GM12878 (cell line): Measurements from ENCODE around the gene NCLN. TPM values are rescaled to one million over a fixed set of nuclear protein-coding genes. Genes with fewer than 3 reads are reported as not detected.

Experiments
- ATAC-seq: fragments of 200-7000 bp; cut with Tn5 transposase; 3 replicates; pipeline ENCODE4 v1.9.1; 2020; ENCODE audit warnings: mild to moderate bottlenecking, moderate library complexity
- BruUV-seq: library from RNA; stranded (reverse); fragments of 400-500 nt; replicated peaks from 2 replicates; lab custom pipeline; 2021; lab: Mats Ljungman, UMichigan
- CTCF ChIA-PET: fragments of 300-600 bp; sonication (Branson Sonifier 250); formaldehyde crosslinking; extraction: SDS; loops from one replicate; lab custom pipeline; 2021; ENCODE audit warnings: inconsistent platforms; lab: Yijun Ruan, JAX
- POLR2A ChIA-PET: fragments of 350-600 bp; formaldehyde crosslinking; extraction: SDS; loops from one replicate; lab custom pipeline; 2021; ENCODE audit warnings: inconsistent platforms; lab: Charles Lee
- RAD21 ChIA-PET: fragments of 300-600 bp; sonication (Branson Sonifier 250); formaldehyde crosslinking; loops from one replicate; lab custom pipeline; 2023; ENCODE audit warnings: antibody characterized with exemption; ENCODE audit not compliant: unreplicated experiment; lab: Charles Lee
- SMC1A ChIA-PET: fragments of 300-600 bp; sonication (Branson Sonifier 250); formaldehyde crosslinking; loops from one replicate; lab custom pipeline; 2023; ENCODE audit not compliant: unreplicated experiment, uncharacterized antibody; lab: Charles Lee
- DNase-seq: peaks from one replicate; pipeline ENCODE4 v3.0.0-alpha.2; 2011; ENCODE audit warnings: low read depth, low spot score
- FAIRE-seq: peaks from 3 replicates; lab custom pipeline; 2011; peaks lifted over from hg19 to GRCh38; lab: Jason Lieb, UNC
- H2AFZ ChIP-seq: 2 replicates; pipeline ENCODE4 v1.6.0; 2011; ENCODE audit warnings: low read depth, low read length, control low read depth; ENCODE audit not compliant: control insufficient read depth
- H3K27ac ChIP-seq: 2 replicates; pipeline ENCODE4 v1.5.1; 2011; ENCODE audit warnings: control low read depth; ENCODE audit not compliant: control insufficient read depth, insufficient read depth
- H3K27me3 ChIP-seq, 2 experiments: replicated peaks in 1 of 2; 2 replicates each; pipeline versions ENCODE4 v1.6.0 to v1.6.1; 2011; ENCODE audit warnings: low read length in 1 of 2; ENCODE audit not compliant: control insufficient read depth in 2 of 2, insufficient read depth in 2 of 2
- H3K36me3 ChIP-seq, 2 experiments: 2 replicates each; pipeline ENCODE4 v1.5.1; 2011; ENCODE audit warnings: low read length in 1 of 2; ENCODE audit not compliant: control insufficient read depth in 2 of 2, insufficient read depth in 2 of 2
- H3K4me1 ChIP-seq: 2 replicates; pipeline ENCODE4 v1.6.1; 2011; ENCODE audit warnings: mild to moderate bottlenecking, low read length, moderate library complexity, mixed read lengths; ENCODE audit not compliant: control insufficient read depth, insufficient read depth
- H3K4me2 ChIP-seq: 2 replicates; pipeline ENCODE4 v1.6.0; 2011; ENCODE audit warnings: control low read depth; ENCODE audit not compliant: control insufficient read depth, insufficient read depth
- H3K4me3 ChIP-seq: fragments of 200-600 bp; sonication (generic); 2 replicates; pipeline ENCODE4 v1.5.1; 2016
- H3K79me2 ChIP-seq: 2 replicates; pipeline ENCODE4 v1.6.0; 2011; ENCODE audit warnings: low read length; ENCODE audit not compliant: control insufficient read depth, insufficient read depth
- H3K9ac ChIP-seq: 2 replicates; pipeline ENCODE4 v1.8.0; 2011; ENCODE audit warnings: low read length, control low read depth, mixed read lengths; ENCODE audit not compliant: control insufficient read depth, insufficient read depth
- H3K9me3 ChIP-seq: replicated peaks from 3 replicates; pipeline ENCODE4 v1.5.1; 2011; ENCODE audit warnings: mild to moderate bottlenecking, low read length; ENCODE audit not compliant: control insufficient read depth, insufficient read depth
- H4K20me1 ChIP-seq: 2 replicates; pipeline ENCODE4 v1.6.0; 2011; ENCODE audit not compliant: control insufficient read depth, insufficient read depth
- BHLHE40 ChIP-seq, 2 experiments: fragments of 450-650 bp in 1 of 2; IDR thresholded peaks; 2 replicates each; pipeline ENCODE4 v1.6.1; 2011 to 2017; ENCODE audit warnings: low read depth in 2 of 2, borderline replicate concordance in 1 of 2, improper control_type of control experiment in 1 of 2, low read length in 1 of 2, mild to moderate bottlenecking in 1 of 2
- BMI1 ChIP-seq: fragments of 450-650 bp; IDR thresholded peaks from 2 replicates; pipeline ENCODE4 v1.6.1; 2016; ENCODE audit warnings: mild to moderate bottlenecking, moderate library complexity, borderline replicate concordance
- CUX1 ChIP-seq: IDR thresholded peaks from 2 replicates; pipeline ENCODE4 v1.6.1; 2012; ENCODE audit warnings: improper control_type of control experiment, low read depth, low read length; ENCODE audit not compliant: insufficient replicate concordance
- EGR1 ChIP-seq, 2 experiments: IDR thresholded peaks; 1 replicate in 1 of 2; 2 replicates in 1 of 2; pipeline ENCODE4 v1.6.1; 2011 to 2012; ENCODE audit warnings: low read depth in 2 of 2, low read length in 2 of 2, borderline replicate concordance in 1 of 2, mild to moderate bottlenecking in 1 of 2, moderate library complexity in 1 of 2
- HDAC6 ChIP-seq: fragments of 200-600 bp; sonication (generic); IDR thresholded peaks from one replicate; pipeline ENCODE4 v1.8.0; 2017; ENCODE audit warnings: antibody characterized with exemption; ENCODE audit not compliant: unreplicated experiment
- IKZF1 ChIP-seq: fragments of 450-650 bp; conservative IDR thresholded peaks from 2 replicates; pipeline ENCODE4 v1.6.1; 2017; ENCODE audit warnings: antibody characterized with exemption, mild to moderate bottlenecking
- MAX ChIP-seq: IDR thresholded peaks from 2 replicates; pipeline ENCODE4 v1.6.1; 2012; ENCODE audit warnings: low read depth, low read length, improper control_type of control experiment
- MTA2 ChIP-seq: fragments of 450-650 bp; IDR thresholded peaks from 2 replicates; pipeline ENCODE4 v1.6.1; 2016; ENCODE audit warnings: low read depth, mild to moderate bottlenecking, moderate library complexity
- MYC ChIP-seq: IDR thresholded peaks from 2 replicates; pipeline ENCODE4 v1.6.1; 2011; ENCODE audit warnings: mild to moderate bottlenecking, low read length, moderate library complexity, inconsistent platforms; ENCODE audit not compliant: insufficient read depth, insufficient replicate concordance, insufficient read length, severe bottlenecking
- NBN ChIP-seq: fragments of 450-650 bp; IDR thresholded peaks from 2 replicates; pipeline ENCODE4 v1.6.1; 2016
- NR2C2 ChIP-seq: IDR thresholded peaks from 2 replicates; pipeline ENCODE4 v1.6.1; 2011; ENCODE audit warnings: borderline replicate concordance, low read depth; ENCODE audit not compliant: control insufficient read depth, insufficient read length
- POLR2AphosphoS5 ChIP-seq: IDR thresholded peaks from 2 replicates; pipeline ENCODE4 v1.6.1; 2011; ENCODE audit warnings: mild to moderate bottlenecking, low read length, inconsistent platforms
- RFX5 ChIP-seq: IDR thresholded peaks from 2 replicates; pipeline ENCODE4 v1.6.1; 2011; ENCODE audit warnings: low read depth, low read length, improper control_type of control experiment
- SRF ChIP-seq, 2 experiments: IDR thresholded peaks; 2 replicates each; pipeline ENCODE4 v1.6.1; 2011; ENCODE audit warnings: low read depth in 2 of 2, low read length in 2 of 2, mild to moderate bottlenecking in 1 of 2, moderate library complexity in 1 of 2
- TARDBP ChIP-seq: IDR thresholded peaks from 2 replicates; pipeline ENCODE4 v1.6.1; 2016; ENCODE audit warnings: borderline replicate concordance
- WGBS: methylation state at CpG from one replicate; pipeline ENCODE4 v1.1.6; 2016; ENCODE audit warnings: low lambda C conversion rate; ENCODE audit not compliant: insufficient replicate concordance, insufficient coverage; ENCODE audit errors: missing lambda C conversion rate; 5-methylcytosine and 5-hydroxymethylcytosine counted together
- in situ Hi-C: fragments of 300-500 bp; cut with MboI; formaldehyde crosslinking; loops from 9 replicates; pipeline ENCODE4 v1.14.3; 2018; ENCODE audit warnings: mixed read lengths
- intact Hi-C: fragments of 100-400 bp; cut with micrococcal nuclease; formaldehyde crosslinking; loops from one replicate; pipeline ENCODE4 v1.14.2; 2022; ENCODE audit not compliant: unreplicated experiment
- polyA plus RNA-seq, 11 experiments: library from polyadenylated mRNA; depleted of rRNA in 4 of 11; unstranded in 6 of 11; stranded (reverse) in 5 of 11; fragments of >200 nt; fragmentation: Nextera tagmentation in 4 of 11; fragmentation: Illumina TruSeq in 1 of 11; extraction: Ambion mirVana in 4 of 11; extraction: Trizol in 1 of 11; gene quantifications; 1 replicate in 1 of 11; 2 replicates in 10 of 11; pipeline versions ENCODE4 v1.2.1 to v1.2.3, GENCODE V29; 2011 to 2016; ENCODE audit warnings: inconsistent platforms in 2 of 11, missing spikeins in 2 of 11, low read depth in 1 of 11
- total RNA-seq, 4 experiments: library from RNA; depleted of rRNA in 3 of 4; stranded (reverse); fragments of >200 nt in 3 of 4; fragmentation: Illumina TruSeq in 1 of 4; extraction: Trizol in 1 of 4; gene quantifications; 2 replicates each; pipeline versions ENCODE4 v1.2.1 to v1.2.3, GENCODE V29; 2013 to 2021

Gene NCLN
- total and polyA plus RNA-seq, 10 of the 15 experiments (the other 5 are each of a cell fraction or from before 2014, with no cell fraction given): 2.2 to 79.1 (median 36.0) TPM

- no peaks in the 10 kb centered on the region for H3K36me3 ChIP-seq
- SMC1A ChIA-PET: no interaction called here
- H3K9ac ChIP-seq: peak overlapping the region; percentile 89
- ATAC-seq (peak; percentile 33), FAIRE-seq (no peak), DNase-seq (no peak)
- WGBS: under 1% methylated on average over 48 of the region's 52 CpGs
- peak overlapping the region; percentile 95 for H3K27ac ChIP-seq
- H3K4me2 ChIP-seq: peak overlapping the region; percentile 52
- in situ Hi-C loops (no loop called here), intact Hi-C loops (no loop called here)
- POLR2A ChIA-PET: interaction anchor here (1.0 to 1.1 kb wide), 2 partner anchors 46 to 50 kb away, joined by 3 read pairs; no protein-coding TSS in a partner anchor
- H3K9me3 ChIP-seq: no peaks in the 10 kb centered on the region
- no peaks in the 10 kb centered on the region; the same call in 1 of the 2 replicates for H4K20me1 ChIP-seq
- H3K4me1 ChIP-seq: peaks cover 22% of the 10 kb centered on the region
- H2AFZ ChIP-seq: peak overlapping the region; percentile 58
- no peaks in the 10 kb centered on the region for H3K27me3 ChIP-seq
- BruUV-seq: TSS peak; percentile 61
- CTCF ChIA-PET: interaction anchor here (0.5 kb wide), 1 partner anchor 97 kb away, joined by 3 read pairs; no protein-coding TSS in a partner anchor
- H3K79me2 ChIP-seq: peaks cover 51% of the 10 kb centered on the region
- RAD21 ChIA-PET: no interaction called here
- peak overlapping the region; percentile 81 for H3K4me3 ChIP-seq
- TF ChIP-seq HDAC6: no peak
- TF ChIP-seq POLR2AphosphoS5: 0 out of 2 replicates have a peak, but pooled peaks have one; percentile 42
- TF ChIP-seq NR2C2: no peak
- no peak for TF ChIP-seq SRF (IDR thresholded peaks at IDR 0.05; ENCODE audit: low read depth in 2 of 2, low read length in 2 of 2)
- no peak for TF ChIP-seq BMI1
- TF ChIP-seq BHLHE40 (IDR thresholded peaks at IDR 0.05; ENCODE audit: borderline replicate concordance in 1 of 2, low read depth in 2 of 2, low read length in 1 of 2): peak in 1 of 2 experiments; percentile 31; a peak in 1 of 4 replicates
- no peak for TF ChIP-seq NBN
- TF ChIP-seq IKZF1: peak; percentile 39; the same call in 1 of the 2 replicates
- TF ChIP-seq MTA2: no peak
- no peak for TF ChIP-seq CUX1
- peak; percentile 57 for TF ChIP-seq MYC
- TF ChIP-seq RFX5: no peak
- no peak for TF ChIP-seq EGR1 (IDR thresholded peaks at IDR 0.05; ENCODE audit: borderline replicate concordance in 1 of 2, low read depth in 2 of 2, low read length in 2 of 2)
- no peak for TF ChIP-seq TARDBP
- no peak for TF ChIP-seq MAX
Measured at GRCh38 chr19:3178973-3179738, 6.6 kb upstream of the NCLN start.
